ENCODE data around the gene SPTBN5.

DNA sequence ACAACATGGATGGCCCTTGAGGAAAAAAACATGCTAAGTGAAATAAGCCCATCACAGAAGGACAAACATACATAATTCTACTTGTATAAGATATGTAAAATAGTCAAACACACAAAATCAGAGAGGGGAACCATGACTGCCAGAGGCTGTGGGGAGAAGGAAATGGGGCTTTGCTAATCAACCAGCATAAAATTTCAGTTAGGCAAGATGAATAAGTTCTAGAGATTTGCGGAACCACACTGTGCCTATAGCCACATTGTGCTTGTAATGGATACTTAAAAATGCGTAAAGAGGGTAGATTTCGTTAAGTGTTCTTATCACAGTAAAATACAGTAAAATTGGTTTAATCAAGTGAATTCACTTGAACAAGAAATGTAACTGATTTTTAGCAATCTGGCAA is 33.7 kb upstream of the SPTBN5 start:
- no peak for TF ChIP-seq CTCF (IDR thresholded peaks at IDR 0.05)
- TF ChIP-seq, protein P1, sequence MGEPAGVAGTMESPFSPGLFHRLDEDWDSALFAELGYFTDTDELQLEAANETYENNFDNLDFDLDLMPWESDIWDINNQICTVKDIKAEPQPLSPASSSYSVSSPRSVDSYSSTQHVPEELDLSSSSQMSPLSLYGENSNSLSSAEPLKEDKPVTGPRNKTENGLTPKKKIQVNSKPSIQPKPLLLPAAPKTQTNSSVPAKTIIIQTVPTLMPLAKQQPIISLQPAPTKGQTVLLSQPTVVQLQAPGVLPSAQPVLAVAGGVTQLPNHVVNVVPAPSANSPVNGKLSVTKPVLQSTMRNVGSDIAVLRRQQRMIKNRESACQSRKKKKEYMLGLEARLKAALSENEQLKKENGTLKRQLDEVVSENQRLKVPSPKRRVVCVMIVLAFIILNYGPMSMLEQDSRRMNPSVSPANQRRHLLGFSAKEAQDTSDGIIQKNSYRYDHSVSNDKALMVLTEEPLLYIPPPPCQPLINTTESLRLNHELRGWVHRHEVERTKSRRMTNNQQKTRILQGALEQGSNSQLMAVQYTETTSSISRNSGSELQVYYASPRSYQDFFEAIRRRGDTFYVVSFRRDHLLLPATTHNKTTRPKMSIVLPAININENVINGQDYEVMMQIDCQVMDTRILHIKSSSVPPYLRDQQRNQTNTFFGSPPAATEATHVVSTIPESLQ (CRISPR knock-in tag; IDR thresholded peaks at IDR 0.05): no peak
- no peak for TF ChIP-seq RELA (CRISPR knock-in tag; IDR thresholded peaks at IDR 0.05; ENCODE audit: borderline replicate concordance)
- TF ChIP-seq MYBL2 (CRISPR knock-in tag; IDR thresholded peaks at IDR 0.05): no peak
